Glutamatergic neuron (in vitro differentiated cells): ENCODE measurements around the gene CRIM1. TPM values are rescaled to one million over a fixed set of nuclear protein-coding genes. Genes with fewer than 3 reads are reported as not detected.
A peak's percentile ranks its signal among the peaks of the same experiment; 100 is the strongest.

Experiments
- DNase-seq: peaks from one replicate; pipeline ENCODE4 v3.0.0; 2022
- H3K27ac Mint-ChIP-seq: one replicate; pipeline ENCODE4 v1.8.0; 2020; ENCODE audit warnings: mild to moderate bottlenecking, mixed read lengths, inconsistent platforms; ENCODE audit not compliant: unreplicated experiment
- H3K27me3 Mint-ChIP-seq: one replicate; pipeline ENCODE4 v1.8.0; 2020; ENCODE audit warnings: mild to moderate bottlenecking, moderate library complexity, mixed read lengths, inconsistent platforms; ENCODE audit not compliant: unreplicated experiment
- H3K36me3 Mint-ChIP-seq: one replicate; pipeline ENCODE4 v1.8.0; 2020; ENCODE audit warnings: mild to moderate bottlenecking, mixed read lengths, inconsistent platforms; ENCODE audit not compliant: unreplicated experiment
- H3K4me1 Mint-ChIP-seq: one replicate; pipeline ENCODE4 v1.8.0; 2020; ENCODE audit warnings: mild to moderate bottlenecking, low read depth, mixed read lengths, inconsistent platforms; ENCODE audit not compliant: unreplicated experiment
- H3K4me3 Mint-ChIP-seq: one replicate; pipeline ENCODE4 v1.8.0; 2020; ENCODE audit warnings: mild to moderate bottlenecking, mixed read lengths, inconsistent platforms; ENCODE audit not compliant: unreplicated experiment
- H3K9me3 Mint-ChIP-seq: one replicate; pipeline ENCODE4 v1.8.0; 2020; ENCODE audit warnings: mild to moderate bottlenecking, moderate library complexity, mixed read lengths, inconsistent platforms; ENCODE audit not compliant: unreplicated experiment
- total RNA-seq: library from RNA; stranded (reverse); fragmentation: NEBNext Ultra II Directional; extraction: Animal tissue kit (Norgen Biotek cat#: 25700); gene quantifications from one replicate; pipeline ENCODE4 v1.2.1, GENCODE V29; 2021; ENCODE audit not compliant: unreplicated experiment
- TF ChIP-seq, protein P1 (sequence below): fragments of 200-600 bp; sonication (generic); IDR thresholded peaks from one replicate; pipeline ENCODE4 v1.5.0; 2021; ENCODE audit not compliant: partially characterized antibody, unreplicated experiment

The CRIM1 gene
- total RNA-seq, 1 donor from 2014 or later: 35.7 TPM

DNA sequence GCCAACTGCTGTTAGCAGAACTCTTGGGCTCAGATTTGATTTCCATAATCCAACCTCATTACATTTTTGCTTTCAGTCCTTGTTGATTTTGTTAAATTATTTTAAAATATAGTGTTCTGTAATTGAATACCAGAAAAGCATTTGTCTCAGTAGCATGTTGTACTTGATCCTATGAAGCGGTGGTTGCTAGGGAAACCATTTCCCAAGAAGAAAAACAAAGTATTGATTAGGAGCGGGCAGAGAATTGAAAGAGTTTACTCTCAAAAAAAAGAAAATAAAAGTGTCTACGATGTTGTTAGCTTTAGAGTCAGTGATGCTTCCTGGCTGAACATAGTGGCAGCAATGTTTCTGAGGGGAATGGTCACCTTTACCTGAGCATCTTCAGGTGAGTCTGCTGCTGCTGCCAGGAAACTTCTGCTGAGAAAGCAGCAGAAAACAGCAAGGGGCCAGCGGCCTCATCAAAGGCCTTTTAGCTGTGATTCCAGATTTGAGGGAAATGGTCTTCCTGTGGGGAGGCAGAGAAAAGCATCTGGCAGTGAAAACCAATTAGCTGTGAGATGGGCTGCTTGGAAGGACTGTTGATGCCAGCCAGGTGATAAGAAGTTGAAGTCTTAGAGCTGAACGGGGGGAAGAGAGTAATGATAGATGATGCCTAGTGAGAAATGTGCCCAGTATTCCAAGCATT, 37.1 kb downstream of the CRIM1 start:
- no peak for DNase-seq

DNA sequence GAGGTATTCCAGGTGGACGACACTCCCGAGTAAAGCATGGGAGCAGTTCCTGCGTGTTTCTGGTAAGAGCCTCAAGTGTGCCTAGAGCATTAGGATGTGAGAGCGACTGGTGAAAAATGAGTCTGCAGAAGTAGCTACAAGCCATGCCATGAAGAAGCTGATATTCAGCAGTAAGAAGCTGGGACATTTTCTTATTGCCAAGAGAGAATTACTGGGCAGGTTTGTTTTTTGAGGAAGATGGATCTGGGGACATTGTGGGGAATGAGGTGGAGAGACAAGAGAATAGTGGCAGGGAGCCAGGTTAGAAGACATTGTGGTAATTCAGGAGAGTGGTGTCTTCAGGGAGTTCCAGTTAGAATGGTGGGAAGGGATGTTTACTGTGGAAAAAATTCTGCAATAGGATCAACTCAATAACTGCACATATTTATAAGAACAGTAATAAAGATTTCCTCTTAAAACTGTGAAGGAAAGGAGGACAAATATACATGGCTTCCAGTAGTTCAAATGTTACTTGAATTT, 38.2 kb downstream of the CRIM1 start:
- Mint-ChIP-seq H3K27me3 (no peaks in the 10 kb centered on the region), H3K4me3 (no peak overlapping the region), H3K4me1 (peaks cover 21% of the 10 kb centered on the region), H3K27ac (no peak overlapping the region), H3K9me3 (peaks cover 2% of the 10 kb centered on the region), H3K36me3 (no peaks in the 10 kb centered on the region)
- TF ChIP-seq, protein P1, sequence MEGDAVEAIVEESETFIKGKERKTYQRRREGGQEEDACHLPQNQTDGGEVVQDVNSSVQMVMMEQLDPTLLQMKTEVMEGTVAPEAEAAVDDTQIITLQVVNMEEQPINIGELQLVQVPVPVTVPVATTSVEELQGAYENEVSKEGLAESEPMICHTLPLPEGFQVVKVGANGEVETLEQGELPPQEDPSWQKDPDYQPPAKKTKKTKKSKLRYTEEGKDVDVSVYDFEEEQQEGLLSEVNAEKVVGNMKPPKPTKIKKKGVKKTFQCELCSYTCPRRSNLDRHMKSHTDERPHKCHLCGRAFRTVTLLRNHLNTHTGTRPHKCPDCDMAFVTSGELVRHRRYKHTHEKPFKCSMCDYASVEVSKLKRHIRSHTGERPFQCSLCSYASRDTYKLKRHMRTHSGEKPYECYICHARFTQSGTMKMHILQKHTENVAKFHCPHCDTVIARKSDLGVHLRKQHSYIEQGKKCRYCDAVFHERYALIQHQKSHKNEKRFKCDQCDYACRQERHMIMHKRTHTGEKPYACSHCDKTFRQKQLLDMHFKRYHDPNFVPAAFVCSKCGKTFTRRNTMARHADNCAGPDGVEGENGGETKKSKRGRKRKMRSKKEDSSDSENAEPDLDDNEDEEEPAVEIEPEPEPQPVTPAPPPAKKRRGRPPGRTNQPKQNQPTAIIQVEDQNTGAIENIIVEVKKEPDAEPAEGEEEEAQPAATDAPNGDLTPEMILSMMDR: no peak
- no peak for DNase-seq

More for the DNA sequence above, 37.1 kb downstream of the CRIM1 start:
- TF ChIP-seq, protein P1: no peak
- no peak overlapping the region for H3K27ac Mint-ChIP-seq
- no peak overlapping the region for H3K4me3 Mint-ChIP-seq
- no peaks in the 10 kb centered on the region for H3K36me3 Mint-ChIP-seq
- peaks cover 21% of the 10 kb centered on the region for H3K4me1 Mint-ChIP-seq
- peaks cover 2% of the 10 kb centered on the region for H3K9me3 Mint-ChIP-seq
- no peaks in the 10 kb centered on the region for H3K27me3 Mint-ChIP-seq

DNA sequence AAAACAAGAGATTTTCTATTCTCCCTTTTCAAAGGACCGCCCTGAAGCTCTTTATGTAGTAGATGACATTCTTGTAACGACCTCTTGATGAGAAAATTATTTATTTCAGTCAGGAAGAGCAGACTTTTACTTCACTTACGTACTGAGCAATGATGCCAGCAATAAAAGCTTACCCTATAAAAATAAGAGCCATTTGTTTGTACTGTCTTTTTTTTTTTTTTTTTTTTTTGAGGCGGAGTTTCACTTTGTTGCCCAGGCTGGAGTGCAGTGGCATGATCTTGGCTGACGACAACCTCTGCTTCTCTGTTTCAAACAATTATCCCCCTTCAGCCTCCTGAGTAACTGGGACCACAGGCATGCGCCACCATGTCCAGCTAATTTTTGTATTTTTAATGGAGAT, 39.2 kb downstream of the CRIM1 start:
- Mint-ChIP-seq H3K36me3 (no peaks in the 10 kb centered on the region), H3K27me3 (no peaks in the 10 kb centered on the region), H3K27ac (no peak overlapping the region)

DNA sequence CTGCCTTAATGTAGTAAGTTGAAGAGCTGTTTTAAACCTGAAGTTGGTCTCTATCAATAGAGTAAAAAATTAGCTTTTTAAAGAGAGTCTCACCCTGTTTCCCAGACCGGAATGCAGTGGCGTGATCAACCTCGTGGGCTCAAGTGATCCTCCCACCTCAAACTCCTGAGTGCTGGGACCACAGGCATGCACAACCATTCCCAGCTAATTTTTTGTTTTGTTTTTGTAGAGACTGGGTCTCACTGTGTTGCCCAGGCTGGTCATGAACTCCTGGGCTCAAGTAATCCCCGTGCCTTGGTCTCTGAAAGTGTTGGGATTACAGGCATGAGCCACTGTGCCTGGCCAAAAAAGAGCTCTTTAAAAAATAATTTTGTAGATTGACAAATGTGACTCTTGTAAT, 40.3 kb downstream of the CRIM1 start:
- Mint-ChIP-seq H3K9me3 (peaks cover 2% of the 10 kb centered on the region), H3K4me1 (peaks cover 21% of the 10 kb centered on the region), H3K27ac (no peak overlapping the region), H3K36me3 (no peaks in the 10 kb centered on the region), H3K27me3 (no peaks in the 10 kb centered on the region), H3K4me3 (no peak overlapping the region)
- TF ChIP-seq, protein P1: no peak
- no peak for DNase-seq

More for the DNA sequence above, 39.2 kb downstream of the CRIM1 start:
- peaks cover 2% of the 10 kb centered on the region for H3K9me3 Mint-ChIP-seq
- H3K4me3 Mint-ChIP-seq: no peak overlapping the region
- peaks cover 21% of the 10 kb centered on the region for H3K4me1 Mint-ChIP-seq
- TF ChIP-seq, protein P1: no peak
- no peak for DNase-seq

DNA sequence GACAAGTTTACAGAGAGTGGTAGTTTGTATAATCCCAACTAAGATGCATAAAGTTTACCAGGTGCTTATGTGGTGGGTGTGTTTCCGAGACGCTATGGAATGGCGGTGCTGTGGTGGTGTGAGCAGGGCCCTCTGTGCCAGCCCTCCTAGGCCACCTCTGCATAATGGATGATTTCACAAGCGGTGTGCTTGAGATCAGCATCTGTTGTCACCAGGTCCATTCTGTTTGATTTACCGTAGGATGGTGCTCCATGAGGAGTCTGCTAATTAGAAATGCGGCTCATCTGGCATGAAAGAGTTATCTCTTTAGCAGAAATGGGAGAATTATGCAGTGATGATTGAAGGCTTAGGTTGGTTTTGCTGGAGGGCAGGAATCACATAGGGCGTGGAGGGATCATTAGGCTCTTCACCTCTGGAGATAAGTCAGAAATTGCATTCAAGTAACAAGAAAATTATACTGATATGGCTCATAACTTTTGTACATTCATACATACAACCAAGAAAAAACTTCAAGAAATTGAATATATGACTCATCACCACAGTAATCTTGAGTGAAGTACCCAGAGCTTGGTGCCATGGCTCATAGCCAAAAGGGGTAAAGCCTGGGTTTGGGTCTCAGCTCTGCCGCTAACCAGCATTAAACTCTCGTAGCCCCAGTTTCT, 41.4 kb downstream of the CRIM1 start:
- H3K4me3 Mint-ChIP-seq: peak overlapping the region; percentile 57
- no peak overlapping the region for H3K27ac Mint-ChIP-seq
- no peak for DNase-seq
- H3K36me3 Mint-ChIP-seq: no peaks in the 10 kb centered on the region
- peaks cover 2% of the 10 kb centered on the region for H3K9me3 Mint-ChIP-seq
- H3K27me3 Mint-ChIP-seq: no peaks in the 10 kb centered on the region
- peaks cover 21% of the 10 kb centered on the region for H3K4me1 Mint-ChIP-seq
- TF ChIP-seq, protein P1: no peak
